Activated CD8-positive, alpha-beta memory T cell treated with anti-CD3 and anti-CD28 coated beads, Interleukin-2, amount 50 U/mL, for 4 hours (primary cell): ENCODE measurements around the gene MCU.
"Not testable (repeated sequence)": the region's sequence is repeated elsewhere in the genome, so short reads cannot be mapped to it uniquely, and the experiment has no call there.

Source experiments
- DNase-seq: peaks from one replicate; pipeline ENCODE4 v3.0.0-alpha.2; 2020

Gene MCU

DNA sequence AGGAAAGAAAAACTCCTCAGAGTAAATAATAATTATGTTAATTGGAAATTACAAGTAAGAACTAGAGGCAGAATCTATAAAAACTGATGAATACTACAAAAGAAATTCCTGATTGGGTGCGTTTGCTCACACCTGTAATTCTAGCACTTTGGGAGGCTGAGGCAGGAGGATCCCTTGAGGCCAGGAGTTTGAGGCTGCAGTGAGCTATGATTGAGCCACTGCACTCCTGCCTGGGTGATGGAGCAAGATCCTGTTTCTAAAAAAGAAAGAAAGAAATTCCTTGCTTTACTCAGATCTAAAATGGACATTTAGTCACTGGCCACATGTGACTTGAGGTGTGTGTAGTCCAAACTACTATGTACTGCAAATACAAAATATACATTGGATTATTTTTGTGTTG is 42.0 kb downstream of the MCU start:
- DNase-seq = no peak

DNA sequence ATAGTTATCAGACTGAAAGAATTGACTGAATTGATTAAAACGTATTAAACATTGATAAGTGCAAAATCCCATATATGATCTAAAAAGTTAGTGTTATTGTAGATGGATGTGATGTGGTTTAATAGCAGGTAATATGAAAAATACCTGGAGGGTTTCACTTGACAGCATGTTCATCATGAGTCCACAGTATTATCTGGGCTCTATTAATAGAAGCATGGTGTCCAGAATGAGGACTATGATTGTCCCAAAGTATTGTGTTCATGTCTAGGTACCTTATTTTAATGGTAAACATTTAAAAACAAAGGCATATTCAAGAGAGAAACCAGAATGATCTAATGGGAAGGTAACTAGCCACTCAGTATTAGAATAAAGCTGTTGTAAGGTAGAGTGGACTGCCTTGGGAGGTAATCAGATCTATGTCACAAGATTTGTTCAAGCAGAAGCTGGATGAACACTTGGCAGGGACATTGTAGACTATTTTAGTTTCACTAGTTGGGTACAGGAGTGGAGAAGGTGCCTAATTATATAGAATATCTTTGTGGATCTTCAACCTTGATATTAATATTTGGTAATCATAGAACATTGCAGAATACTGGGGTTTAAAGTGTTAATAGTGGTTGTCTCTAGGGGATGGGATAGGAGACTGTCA is 43.5 kb downstream of the MCU start:
- DNase-seq = no peak

DNA sequence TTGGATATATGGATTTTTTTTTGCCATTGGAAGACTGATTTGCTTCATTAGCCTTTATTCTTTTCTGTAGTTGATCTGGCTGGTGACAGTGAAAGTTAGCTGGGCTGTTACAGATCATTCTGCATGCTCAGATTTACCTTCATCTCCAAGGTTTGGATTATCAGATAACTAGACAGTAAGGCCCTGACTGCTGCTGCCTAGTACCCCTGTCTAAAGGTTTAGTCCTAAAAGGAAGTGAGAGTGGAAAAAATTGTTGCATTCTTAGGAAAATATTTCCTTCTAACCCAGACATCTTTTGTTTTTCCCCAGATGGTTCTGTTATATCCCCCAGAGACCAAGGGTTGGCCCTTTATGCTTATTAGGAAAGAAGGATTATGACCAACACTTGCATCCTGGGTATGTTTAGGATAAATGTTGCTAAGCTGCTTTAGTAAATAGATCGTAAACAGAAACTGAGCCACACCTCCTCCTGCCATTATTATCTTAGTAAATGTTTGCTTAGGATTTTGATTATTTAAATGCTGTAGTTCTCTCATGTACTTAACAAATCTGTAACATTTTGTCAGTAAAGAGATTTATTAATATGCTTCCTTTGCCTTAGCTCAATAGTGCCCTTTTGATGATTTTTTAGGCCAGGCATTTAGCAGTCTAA is 44.4 kb downstream of the MCU start:
- DNase-seq = no peak

DNA sequence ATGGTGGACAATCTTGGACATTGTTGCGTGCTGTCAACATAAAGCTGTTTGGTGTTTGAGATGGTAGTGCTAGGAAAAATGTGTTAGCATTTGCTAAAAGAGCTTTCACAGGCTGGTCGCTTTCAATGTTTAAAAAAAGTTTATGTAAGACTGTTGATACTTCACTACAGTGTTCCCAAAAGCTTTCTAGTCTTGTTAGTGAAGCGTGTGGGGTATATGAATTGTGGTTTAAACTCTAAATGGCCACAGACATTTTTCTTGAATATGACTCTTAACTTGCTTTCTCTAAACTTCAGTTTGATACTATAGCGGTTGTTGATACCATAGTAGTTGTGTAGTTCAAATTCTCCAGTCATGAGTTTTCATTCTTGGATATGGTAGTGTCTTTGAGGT is 44.9 kb downstream of the MCU start:
- no peak for DNase-seq

DNA sequence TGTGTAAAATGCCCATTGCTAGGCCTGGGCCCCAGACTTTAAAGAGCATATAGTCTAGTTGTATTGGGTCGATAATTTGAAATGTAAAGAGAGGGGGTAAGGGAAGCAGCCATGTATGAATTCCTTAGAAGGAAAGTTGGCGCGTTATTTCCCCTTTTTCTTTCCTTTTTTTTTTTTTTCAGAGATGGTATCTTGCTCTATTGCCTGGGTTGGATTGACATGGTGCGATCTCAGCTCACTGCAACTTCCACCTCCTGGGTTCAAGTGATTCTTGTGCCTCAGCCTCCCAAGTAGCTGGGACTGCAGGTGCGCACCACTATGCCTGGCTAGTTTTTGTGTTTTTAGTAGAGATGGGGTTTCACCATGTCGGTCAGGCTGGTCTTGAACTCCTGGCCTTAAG is 45.4 kb downstream of the MCU start:
- DNase-seq = not testable (repeated sequence)

DNA sequence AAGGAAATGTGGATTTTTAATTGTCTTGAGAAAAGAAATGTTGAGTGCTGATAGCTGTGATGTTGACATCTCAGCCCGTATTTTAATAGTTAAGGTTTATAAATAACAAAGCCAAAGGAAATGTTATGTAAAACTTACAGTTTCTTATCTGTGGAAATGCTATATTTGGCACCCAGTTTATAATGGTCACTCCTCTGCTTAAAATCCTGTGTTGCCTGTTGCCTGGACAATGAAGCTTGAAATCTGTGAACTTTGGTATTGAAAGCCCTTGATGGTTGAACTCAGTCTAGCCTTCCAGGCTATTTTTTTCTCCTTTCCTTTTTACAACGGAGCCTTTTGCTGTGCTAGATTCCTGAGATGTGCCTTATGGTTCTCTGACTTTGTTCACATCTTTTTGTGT is 46.5 kb downstream of the MCU start:
- no peak for DNase-seq

DNA sequence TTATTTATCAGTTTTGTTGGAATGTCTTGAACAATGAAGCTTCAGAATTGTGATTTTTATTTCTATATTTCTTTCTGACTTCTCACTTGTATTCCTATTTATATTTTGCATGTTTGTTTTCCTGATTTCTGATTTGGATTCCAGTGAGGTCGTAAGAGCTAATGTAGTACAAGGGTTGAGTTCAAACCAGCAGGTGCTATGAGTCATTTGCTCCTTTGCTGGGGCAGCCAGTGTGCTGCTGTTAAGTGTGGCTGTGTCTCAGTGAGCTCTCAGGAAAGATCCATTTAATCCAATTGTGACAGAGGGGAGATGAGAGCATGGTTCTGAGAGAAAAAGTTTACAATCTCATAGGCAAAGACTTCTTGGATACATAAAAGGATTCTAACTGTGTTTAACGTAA is 48.6 kb downstream of the MCU start:
- no peak for DNase-seq

DNA sequence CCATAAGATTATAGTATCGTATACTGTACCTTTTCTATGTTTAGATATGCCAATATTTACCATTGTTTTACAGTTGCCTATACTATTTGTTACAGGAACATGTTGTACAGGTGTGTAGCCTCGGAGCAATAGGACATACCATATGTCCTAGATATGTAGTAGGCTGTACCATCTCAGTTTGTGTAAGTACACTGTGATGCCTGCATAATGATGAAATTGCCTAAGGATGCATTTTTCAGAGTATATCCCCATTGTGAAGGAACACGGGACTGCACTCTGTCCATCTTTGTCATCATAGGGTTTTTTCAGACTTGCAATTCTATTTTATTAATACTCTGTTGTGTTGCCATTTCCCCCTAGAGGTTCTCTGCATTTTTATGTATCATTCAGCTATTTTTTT is 50.1 kb downstream of the MCU start:
- DNase-seq = no peak

DNA sequence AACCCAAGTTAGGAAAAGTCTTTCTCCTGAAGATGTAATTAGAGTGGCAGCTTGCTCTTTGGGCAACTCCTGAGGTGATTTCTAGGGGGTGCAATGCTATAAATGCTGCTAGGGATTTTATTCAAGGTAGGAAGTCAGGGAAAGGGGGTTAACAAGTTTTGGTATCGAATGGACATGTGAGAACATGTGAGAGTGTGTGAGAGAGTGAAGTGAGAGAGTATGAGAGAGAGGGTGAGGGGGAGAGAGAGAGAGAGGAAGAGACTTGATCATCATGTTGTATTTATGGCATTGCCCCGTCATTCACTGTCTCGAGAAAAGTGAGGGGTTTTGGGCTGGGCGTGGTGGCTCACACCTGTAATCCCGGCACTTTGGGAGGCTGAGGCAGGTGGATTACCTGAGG is 50.9 kb downstream of the MCU start:
- DNase-seq = no peak

DNA sequence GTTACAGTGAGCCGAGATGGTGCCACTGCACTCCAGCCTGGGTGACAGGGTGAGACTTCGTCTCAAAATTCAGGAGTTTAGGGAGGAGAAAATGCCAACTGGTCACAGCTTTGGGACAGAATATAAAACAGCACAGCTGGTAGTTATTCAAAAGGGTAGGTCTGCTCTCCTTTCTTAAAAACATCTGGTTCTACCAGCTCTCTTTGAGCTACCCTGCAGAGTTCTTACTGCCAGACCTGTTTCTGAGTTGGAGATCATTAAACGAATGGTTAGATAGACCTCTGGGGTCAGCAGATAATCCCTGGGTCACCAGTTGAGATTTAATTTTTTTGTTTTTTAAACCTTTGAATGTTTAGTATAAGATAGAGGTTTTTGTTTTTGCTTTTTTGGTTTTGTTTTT is 52.6 kb downstream of the MCU start:
- no peak for DNase-seq

DNA sequence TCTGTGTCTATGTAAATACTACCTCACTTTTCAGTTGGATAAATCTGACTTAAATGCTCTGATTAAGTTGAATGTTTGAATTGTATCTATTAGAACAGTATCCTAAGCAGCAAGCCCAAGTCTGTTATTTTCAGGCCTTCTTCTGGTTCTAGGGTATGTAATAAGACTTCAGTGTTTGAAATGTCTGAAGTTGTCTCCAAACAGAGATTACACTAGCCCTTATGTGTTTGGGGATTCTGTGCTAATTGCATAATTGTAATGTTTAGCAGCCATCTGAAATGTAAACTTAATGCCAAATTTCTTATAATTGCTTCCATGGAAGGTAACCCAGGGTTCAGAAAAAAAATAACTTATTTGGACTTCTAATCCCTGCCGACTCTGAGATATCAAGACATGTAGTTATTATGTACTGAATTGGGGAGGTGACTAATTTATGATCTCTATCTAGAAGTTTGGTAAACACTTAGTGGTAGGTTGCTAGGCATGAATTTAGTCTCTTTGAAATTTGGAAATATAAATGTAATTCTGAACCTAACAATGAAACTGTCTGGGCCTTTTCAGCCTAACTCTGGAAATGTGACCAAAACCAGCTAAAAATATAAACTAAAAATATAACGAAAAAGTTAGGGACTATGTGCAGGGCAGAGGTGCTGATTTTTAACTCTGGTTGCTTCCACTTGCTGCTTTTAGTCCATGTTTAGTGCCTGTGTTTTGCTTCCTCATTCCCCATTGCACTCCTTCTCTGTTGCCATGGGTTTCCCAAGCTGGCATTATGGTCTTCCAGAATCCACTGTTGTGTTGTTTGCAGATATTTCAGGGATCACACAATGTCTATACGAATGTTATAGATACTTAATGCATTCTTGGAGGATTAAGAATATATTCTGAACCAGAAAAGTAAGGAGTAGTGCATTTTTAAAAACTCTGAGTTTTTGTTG is 54.8 kb downstream of the MCU start:
- DNase-seq = no peak

DNA sequence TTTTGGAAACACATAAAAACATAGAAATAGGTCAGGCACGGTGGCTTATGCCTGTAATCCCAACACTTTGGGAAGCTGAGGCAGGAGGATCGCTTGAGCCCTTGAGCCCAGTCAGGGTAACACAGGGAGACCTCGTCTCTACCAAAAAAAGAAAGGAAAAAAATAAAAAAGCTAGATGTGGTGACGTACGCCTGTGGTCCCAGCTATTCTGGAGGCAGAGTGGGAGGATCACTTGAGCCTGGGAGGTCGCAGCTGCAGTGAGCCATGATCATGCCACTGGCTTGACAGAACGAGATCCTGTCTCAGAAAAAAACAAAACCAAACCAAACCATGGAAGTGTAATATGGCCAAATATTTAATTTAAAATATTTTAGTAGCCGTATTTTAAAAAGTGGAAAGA is 55.6 kb downstream of the MCU start:
- no peak for DNase-seq

DNA sequence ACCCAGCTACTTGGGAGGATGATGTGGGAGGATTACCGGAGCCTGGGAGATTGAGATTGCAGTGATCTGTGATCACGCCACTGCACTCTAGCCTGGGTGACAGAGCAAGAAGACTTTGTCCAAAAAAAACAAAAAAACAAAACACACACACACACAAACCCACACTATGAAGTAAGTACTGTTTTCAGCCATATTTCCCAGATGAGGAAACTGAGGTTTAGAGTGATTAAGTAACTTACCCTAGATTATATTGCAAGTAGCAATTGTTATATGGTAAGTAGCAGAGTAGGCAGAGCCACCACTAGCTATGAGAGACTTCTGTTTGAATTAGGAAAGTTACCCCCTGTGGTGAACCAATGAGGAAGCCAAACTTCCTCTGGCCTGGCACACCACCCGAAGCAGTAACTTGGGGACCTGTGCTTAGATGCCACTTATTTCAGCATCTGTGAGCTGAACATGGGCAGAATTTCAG is 61.9 kb downstream of the MCU start:
- DNase-seq = no peak

DNA sequence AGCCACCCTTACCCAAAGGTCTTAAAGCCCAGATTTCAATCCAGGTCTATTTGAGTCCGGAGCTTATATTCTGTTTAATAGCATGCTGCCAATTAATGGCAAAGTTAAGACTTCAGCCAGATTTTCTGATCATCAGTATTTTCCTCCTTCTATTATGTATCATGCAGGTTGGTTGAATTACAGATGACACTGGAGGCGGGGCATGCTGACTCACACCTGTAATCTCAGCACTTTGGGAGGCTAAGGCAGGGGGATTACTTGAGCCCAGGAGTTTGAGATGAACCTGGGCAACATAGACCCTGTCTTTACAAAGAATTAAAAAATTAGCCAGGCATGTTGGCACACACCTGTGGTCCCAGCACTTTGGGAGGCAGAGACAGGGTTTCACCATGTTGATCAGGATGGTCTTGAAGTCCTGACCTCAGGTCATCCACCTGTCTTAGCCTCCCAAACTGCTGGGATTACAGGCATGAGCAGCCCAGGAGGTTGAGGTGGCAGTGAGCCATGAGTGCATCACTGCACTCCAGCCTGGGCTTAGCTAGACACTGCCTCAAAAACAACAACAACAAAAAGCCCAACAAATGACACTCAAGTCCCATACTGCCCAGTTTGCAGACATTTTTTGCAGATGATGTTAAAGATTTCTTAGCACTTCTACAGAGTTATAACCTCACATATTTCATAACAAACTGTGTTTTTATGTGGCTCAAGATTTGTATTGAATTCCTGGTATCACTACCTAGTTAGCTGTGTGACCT is 62.5 kb downstream of the MCU start:
- no peak for DNase-seq

DNA sequence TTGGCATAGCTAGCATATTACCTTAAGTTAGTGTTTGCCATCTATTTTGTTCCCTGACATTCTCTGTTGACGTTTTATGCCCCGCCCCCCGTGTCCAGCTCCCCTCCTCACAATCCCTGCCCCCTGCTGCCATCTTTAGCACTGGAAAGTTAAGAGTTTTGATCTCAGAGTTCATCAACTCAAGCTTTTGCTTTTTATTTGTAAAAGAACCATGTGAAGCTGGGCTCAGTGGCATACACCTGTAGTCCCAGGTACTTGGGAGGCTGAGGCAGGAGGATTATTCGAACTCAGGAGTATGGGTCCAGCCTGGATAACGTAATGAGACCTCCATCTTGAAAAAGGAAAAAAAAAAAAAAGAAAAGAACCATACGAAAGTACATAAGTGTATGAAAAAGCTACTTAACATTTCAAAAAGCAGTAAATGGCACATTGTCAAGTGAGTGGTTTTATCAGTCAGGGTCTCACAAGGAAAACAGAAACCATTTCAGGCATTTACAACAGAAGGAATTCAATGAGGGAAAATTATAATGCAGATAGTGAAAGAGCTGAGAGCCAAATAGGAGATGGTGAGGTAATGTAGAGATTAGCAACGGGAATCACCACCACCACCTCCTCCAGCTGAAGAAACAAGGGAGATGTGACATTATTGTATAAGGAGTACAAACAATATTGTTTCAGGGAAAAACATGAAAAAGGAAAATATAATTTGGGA is 64.9 kb downstream of the MCU start:
- DNase-seq = no peak

DNA sequence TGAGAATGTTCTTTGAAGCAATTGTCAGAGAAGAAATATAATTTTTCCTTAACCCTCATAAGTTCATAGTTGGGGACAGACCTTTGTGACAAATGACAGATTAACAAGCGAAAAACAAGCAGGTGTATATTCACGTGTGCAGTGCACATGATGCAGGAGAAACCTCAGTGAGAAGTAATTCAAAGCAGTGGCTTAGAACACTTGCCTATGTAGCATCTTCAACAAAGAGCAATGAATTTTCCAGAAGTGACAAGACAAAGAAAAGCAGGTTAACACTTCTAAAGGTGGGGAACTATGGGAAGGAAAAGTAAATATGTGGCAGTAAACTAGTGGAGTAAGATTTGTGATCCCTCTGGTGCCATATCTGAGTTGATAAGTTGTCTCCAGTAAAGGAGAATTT is 65.8 kb downstream of the MCU start:
- no peak for DNase-seq

DNA sequence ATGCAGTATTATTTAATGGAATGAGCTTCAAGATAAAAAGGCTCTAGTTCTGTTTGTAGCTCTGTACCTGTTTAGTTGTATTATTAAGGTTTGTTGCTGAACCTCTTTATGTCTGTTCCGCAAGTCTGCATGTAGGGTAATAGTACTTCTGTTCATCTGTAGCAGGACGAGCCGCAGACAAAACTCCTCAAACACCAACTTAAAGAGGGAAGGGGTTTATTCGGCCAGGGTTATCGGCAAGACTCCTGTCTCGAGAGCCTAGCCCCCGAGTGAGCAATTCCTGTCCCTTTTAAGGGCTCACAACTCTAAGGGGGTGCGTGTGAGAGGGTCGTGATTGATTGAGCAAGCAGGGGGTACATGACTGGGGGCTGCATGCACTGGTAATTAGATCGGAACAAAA is 67.0 kb downstream of the MCU start:
- not testable (repeated sequence) for DNase-seq

DNA sequence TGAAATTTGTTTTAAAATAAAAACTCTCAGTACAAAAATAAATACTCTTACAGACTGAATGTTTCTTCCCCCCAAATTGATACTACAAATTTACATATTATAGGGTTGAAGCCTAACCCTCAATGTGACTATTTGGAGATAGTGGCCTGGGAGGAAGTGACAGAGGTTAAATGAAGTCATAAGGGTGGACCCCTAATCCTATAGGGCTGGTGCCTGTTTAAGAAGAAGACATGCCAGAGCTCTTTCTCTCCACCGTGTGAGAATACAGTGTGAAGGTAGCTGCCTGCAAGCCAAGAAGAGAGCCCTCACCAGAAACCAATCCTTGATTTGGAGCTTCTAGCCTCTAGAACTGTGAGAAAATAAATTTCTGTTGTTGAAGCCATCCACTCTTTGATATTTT is 67.6 kb downstream of the MCU start:
- no peak for DNase-seq

DNA sequence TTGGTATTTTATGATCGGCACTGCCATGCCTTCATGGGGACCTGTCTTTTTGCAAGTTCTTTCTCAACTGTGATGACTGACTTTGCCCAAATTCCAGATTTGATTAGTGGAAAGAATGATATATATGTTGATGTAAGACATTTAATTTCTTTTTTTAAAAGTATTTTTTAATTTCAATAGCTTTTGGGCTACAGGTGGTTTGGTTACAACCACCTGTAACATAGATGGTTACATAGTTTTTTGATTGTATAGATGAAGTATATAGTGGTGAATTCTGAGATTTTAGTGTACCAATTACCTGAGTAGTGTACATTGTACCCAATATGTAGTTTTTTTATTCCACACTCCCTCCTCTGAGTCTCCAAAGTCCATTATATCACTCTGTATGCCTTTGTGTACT is 69.6 kb downstream of the MCU start:
- DNase-seq = no peak

DNA sequence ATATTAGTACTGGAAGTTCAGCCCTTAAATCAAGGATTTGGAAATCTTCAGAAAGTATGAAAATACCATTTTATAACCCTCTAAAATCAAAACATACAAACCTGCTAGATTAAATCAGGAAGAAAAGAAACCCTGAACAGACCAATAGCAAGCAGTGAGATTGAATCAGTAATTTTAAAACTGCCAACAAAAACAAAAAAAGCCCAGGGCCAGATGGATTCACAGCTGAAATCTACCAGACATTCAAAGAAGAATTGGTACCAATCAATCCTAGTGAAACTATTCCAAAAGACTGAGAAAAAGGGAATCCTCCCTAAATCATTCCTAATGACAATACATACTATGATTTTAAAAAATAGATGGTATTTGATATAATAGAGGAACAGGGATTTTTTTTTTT is 70.1 kb downstream of the MCU start:
- DNase-seq = no peak

DNA sequence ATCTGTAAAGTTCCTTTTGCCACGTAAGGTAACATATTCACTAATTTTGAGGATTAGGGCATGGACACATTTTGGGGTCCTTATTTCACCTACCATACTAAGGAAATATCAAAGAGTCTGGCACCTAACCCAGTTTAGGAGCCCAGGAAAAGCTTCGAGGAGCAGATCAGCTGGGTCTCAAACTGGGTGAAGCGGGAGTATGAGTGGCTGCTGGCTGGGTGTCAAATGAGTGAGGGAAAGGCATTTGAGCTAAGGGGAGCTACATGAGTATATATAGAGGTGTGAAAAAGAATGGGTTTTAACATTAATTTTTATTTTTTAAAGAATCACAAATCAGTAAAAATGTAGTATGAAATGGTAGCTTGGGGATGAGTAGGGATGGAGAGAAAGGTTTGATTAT is 71.3 kb downstream of the MCU start:
- no peak for DNase-seq

DNA sequence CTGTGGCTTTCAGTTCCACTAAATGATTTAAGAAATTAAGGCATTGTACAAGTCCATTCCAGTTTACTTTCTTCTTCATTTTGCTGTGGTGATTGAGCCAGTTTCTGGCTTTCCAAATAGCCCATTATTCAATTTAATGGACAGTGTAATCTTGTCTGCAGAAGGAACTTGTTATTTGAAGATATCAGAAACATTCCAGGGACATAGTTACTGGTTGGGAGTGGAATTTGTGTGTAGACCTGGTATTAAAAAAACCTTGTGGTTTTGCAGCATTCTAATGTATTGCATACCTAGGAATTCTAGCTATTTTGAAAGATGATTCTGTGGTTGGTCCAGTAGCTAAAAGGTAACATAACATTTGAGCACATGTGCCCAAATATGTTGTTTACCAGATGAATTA is 72.2 kb downstream of the MCU start:
- DNase-seq = no peak
